Ovary (tissue), 3 donors: ENCODE data around the gene NFATC3.

Experiments used
- EP300 ChIP-seq: sonication (generic); formaldehyde crosslinking; IDR thresholded peaks from one replicate; pipeline ENCODE4 v1.6.1; 2017; ENCODE audit warnings: antibody characterized with exemption
- POLR2A ChIP-seq: fragments of 450-650 bp; IDR thresholded peaks from one replicate; pipeline ENCODE4 v1.6.1; 2017; ENCODE audit warnings: antibody characterized with exemption, mild to moderate bottlenecking, moderate library complexity
- TF ChIP-seq, protein P1 (sequence below), 3 donors: fragments of 450-650 bp in 2 of 3; fragments of 200-600 bp in 1 of 3; IDR thresholded peaks; one replicate each; pipeline versions ENCODE4 v1.5.1 to v1.8.0; 2016 to 2022; ENCODE audit warnings: antibody characterized with exemption in 3 of 3, mild to moderate bottlenecking in 1 of 3
- donor health status: DM: no; HTN: no; CAD: no.

DNA sequence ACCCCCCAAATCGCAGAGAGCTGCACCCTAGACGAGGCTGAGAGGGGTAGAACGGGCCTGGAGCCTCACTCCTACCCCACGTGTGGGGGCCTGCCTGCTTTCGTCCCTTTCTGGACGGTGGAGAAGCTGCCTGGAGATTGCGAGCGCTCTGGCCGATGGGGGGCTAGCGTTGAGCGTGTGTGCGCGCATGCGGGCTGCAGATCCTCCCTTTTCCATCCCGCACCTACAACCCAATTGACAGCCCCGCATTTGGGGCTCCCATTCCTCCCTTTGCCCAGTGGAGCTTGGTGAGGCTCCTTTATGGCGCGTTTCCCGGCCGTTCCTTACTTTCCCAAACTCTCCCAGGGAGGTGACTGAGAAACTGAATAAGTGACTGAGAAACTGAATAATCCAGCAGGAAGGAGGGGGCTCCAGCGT, 151.7 kb downstream of the NFATC3 start:
- TF ChIP-seq, protein P1, sequence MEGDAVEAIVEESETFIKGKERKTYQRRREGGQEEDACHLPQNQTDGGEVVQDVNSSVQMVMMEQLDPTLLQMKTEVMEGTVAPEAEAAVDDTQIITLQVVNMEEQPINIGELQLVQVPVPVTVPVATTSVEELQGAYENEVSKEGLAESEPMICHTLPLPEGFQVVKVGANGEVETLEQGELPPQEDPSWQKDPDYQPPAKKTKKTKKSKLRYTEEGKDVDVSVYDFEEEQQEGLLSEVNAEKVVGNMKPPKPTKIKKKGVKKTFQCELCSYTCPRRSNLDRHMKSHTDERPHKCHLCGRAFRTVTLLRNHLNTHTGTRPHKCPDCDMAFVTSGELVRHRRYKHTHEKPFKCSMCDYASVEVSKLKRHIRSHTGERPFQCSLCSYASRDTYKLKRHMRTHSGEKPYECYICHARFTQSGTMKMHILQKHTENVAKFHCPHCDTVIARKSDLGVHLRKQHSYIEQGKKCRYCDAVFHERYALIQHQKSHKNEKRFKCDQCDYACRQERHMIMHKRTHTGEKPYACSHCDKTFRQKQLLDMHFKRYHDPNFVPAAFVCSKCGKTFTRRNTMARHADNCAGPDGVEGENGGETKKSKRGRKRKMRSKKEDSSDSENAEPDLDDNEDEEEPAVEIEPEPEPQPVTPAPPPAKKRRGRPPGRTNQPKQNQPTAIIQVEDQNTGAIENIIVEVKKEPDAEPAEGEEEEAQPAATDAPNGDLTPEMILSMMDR (IDR thresholded peaks at IDR 0.05): no peak
- TF ChIP-seq POLR2A (no peak), EP300 (no peak)
